ENCODE data around the gene UBE2QL1. TPM values are rescaled to one million over a fixed set of nuclear protein-coding genes. Genes with fewer than 3 reads are reported as not detected.

UBE2QL1 gene
- total RNA-seq, 1 donor from 2014 or later, result not detected

GRCh38 chr5:6439588-6440550 lies 8.8 kb upstream of the UBE2QL1 start:
- no peaks in the 10 kb centered on the region for H3K27me3 ChIP-seq (ENCODE audit: control insufficient read depth, insufficient read depth, low read length)
- H3K36me3 ChIP-seq (ENCODE audit: control insufficient read depth, insufficient read depth, low read length), result no peaks in the 10 kb centered on the region
- no peak overlapping the region for H3K4me3 ChIP-seq (ENCODE audit: low read depth, low read length)
- DNase-seq (ENCODE audit: low read depth), result peak; percentile 31
- FAIRE-seq, result no peak
- no peak for TF ChIP-seq CTCF (IDR thresholded peaks at IDR 0.05; ENCODE audit: insufficient read depth, low read length, severe bottlenecking)

DNA sequence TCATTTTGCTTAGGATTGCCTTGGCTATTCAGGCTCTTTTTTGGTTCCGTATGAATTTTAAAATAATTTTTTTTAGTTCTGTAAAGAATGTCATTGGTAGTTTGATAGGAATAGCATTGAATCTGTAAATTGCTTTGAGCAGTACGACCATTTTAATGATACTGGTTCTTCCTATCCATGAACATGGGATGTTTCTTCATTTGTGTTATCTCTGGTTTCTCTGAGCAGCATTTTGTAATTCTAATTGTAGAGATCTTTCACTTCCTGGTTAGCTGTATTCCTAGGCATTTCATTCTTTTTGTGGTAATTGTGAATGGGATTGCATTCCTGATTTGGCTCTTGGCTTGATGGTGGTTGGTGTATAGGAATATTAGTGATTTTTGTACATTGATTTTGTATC lies 6.3 kb upstream of the UBE2QL1 start:
- Histone ChIP-seq H3K27me3 (ENCODE audit: control insufficient read depth, insufficient read depth, low read length) (no peaks in the 10 kb centered on the region), H3K36me3 (ENCODE audit: control insufficient read depth, insufficient read depth, low read length) (no peaks in the 10 kb centered on the region), H3K4me3 (ENCODE audit: low read depth, low read length) (no peak overlapping the region)
- no peak for FAIRE-seq
- DNase-seq (ENCODE audit: low read depth), result no peak
- TF ChIP-seq CTCF (IDR thresholded peaks at IDR 0.05; ENCODE audit: insufficient read depth, low read length, severe bottlenecking), result no peak

- H3K36me3 ChIP-seq (ENCODE audit: control insufficient read depth, insufficient read depth, low read length), result no peaks in the 10 kb centered on the region
- FAIRE-seq (no peak), DNase-seq (ENCODE audit: low read depth) (no peak)
- H3K4me3 ChIP-seq (ENCODE audit: low read depth, low read length), result no peak overlapping the region
- TF ChIP-seq CTCF (IDR thresholded peaks at IDR 0.05; ENCODE audit: insufficient read depth, low read length, severe bottlenecking), result no peak
- H3K27me3 ChIP-seq (ENCODE audit: control insufficient read depth, insufficient read depth, low read length), result peaks cover under 1% of the 10 kb centered on the region
Observed at GRCh38 chr5:6443326-6443725, 5.3 kb upstream of the UBE2QL1 start.

DNA sequence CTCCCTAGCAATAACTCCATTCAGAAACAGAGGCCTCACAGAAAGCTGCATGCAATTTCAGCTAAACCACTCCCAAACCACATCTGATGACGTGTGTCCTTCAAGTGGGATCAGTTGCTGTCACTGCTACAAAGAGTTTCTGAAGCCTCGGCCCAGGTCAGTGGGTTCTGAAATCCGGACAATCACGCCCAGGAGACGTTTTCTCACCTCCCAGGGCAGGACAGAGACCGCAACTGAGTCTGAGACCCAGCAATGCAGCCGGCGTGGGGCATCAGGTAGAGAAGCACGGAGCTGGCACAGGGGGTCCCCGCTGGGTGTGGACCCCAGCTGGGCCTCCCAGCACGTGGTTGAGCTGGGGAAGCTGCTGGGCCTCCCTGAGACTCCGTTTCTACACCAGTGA lies 2.6 kb upstream of the UBE2QL1 start:
- no peak overlapping the region for H3K4me3 ChIP-seq (ENCODE audit: low read depth, low read length)
- no peak for DNase-seq (ENCODE audit: low read depth)
- no peaks in the 10 kb centered on the region for H3K36me3 ChIP-seq (ENCODE audit: control insufficient read depth, insufficient read depth, low read length)
- TF ChIP-seq CTCF (IDR thresholded peaks at IDR 0.05; ENCODE audit: insufficient read depth, low read length, severe bottlenecking), result no peak
- peaks cover 11% of the 10 kb centered on the region for H3K27me3 ChIP-seq (ENCODE audit: control insufficient read depth, insufficient read depth, low read length)
- no peak for FAIRE-seq

- FAIRE-seq, result no peak
- H3K27me3 ChIP-seq (ENCODE audit: control insufficient read depth, insufficient read depth, low read length), result peaks cover 11% of the 10 kb centered on the region
- no peak for DNase-seq (ENCODE audit: low read depth)
- TF ChIP-seq CTCF (IDR thresholded peaks at IDR 0.05; ENCODE audit: insufficient read depth, low read length, severe bottlenecking), result no peak
- no peak overlapping the region for H3K4me3 ChIP-seq (ENCODE audit: low read depth, low read length)
- H3K36me3 ChIP-seq (ENCODE audit: control insufficient read depth, insufficient read depth, low read length), result no peaks in the 10 kb centered on the region
Observed at GRCh38 chr5:6446626-6447309, 1.9 kb upstream of the UBE2QL1 start.

All from bronchial epithelial cell (primary cell).